NCI-H1694 (cell line): ENCODE measurements around the gene CALCR.

Experiments used
- DNase-seq: peaks from one replicate; lab custom pipeline; 2025; lab: John Stamatoyannopoulos, UW

Gene CALCR

DNA sequence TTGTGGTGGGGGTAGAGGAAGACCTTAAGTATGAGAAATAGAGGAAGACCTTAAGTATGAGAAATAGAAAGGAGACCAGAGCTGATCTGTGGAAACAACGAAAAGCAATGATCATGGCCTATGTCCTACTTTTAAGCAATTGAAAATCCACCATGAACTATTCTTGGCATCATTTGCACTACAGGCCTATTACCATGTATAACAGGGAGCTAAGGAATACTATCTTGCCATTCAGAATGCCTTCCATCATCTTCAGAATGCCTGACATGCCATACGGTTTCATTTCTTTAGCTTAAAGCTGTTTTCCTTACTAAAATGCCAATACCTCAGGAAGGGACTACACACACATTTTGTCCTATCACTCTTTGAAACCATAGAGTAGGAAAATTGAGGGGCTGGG is 127.0 kb downstream of the CALCR start:
- no peak for DNase-seq

DNA sequence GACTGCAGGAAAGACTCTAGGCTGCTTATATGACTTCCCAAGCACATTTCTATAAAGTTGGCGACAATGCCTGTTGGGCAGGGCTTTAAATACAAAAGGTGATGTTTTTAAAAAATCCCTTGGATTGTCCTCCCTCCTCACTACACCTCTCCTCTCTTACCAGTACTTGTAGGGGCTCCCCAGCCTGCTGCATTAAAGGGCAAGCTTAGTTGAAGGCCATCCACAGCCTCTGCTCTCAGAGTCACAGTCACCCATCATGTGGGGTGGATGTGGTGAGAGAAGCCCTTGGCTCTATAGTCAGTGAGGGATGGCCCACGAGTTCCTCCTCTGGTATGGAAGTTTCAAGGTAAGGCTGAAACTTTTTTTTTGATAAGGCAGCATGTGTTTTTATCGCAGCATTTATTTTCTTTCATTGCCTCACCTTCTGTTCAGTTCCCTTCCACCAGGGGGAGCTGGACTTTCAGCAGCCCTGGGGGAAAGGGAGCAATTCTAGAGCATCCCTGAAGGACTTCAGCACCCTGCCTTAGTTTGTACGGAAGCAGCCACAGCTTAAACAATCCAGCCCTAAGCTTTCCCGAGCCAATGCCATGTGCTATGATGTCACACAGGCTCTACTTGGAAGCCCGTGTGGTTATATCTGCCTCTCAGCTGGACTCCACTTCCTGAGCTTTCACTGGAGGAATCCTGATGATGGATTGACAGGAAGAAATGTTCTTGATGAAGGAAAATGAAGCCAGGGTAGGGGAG is 131.9 kb downstream of the CALCR start:
- no peak for DNase-seq

DNA sequence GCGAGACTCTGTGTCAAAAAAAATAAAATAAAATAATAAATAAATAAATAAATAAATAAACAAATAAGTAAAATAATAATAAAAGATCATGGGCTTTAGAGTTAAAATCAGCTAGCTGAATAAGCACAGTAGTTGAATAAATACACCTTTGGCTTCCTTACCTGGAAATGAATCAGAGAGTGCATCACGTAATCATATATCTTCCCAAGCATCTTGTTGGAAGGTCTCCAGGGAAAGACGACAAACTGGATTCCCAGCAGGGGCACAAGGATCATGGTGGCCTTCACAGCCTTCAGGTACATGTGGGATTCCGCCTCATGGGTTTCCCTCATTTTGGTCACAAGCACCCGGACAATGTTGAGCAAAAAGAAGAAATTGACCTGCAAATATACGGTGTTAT is 138.7 kb downstream of the CALCR start:
- no peak for DNase-seq

DNA sequence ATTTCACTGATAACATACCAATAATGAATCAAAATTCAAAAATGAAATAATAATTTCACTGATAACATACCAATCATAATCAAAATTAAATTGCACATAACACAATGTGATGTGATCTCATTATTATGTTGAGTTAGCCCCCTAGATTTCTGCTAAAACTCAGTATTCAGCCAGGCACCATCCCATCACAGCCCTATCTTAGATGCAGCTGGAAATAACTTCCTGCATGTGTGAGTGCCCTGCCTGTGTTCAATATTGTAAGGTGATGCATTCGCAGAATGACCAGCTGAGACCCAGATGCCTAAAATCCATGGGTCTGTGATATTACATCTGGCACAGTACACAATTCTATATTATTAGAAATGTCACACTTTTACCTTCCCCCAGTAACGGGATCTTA is 142.4 kb downstream of the CALCR start:
- no peak for DNase-seq

DNA sequence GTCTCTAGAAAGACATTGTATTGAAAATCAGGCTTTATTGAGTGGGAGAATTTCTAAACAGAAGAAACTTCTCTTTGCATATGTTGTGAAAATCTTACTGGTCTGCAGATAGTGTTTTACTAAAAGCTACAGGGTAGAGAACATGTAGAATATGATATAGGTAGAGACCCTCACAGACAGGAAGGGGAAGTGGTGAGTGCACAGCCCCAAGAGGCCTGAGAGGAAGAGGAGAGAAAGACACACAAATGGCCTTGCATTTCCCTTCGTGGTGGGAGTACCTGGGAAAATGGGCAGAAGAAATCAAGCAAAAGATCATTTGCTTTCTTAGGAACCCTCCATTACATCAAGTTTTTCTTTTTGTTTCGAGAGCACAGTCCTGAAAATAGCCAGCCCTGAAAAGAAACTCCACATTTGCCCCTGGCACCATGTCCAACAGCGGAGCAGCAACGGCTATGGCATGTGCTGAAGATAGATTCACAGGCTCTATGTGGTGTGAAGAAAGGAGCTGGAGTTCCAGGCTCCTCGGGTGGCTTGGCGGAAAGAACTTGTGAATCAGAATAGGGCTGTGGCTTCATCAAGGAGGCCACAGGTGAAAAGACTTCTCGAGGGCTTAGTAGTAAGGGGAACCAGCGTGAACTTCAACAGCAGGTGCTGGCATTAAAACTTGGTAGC is 143.5 kb downstream of the CALCR start:
- DNase-seq = no peak

DNA sequence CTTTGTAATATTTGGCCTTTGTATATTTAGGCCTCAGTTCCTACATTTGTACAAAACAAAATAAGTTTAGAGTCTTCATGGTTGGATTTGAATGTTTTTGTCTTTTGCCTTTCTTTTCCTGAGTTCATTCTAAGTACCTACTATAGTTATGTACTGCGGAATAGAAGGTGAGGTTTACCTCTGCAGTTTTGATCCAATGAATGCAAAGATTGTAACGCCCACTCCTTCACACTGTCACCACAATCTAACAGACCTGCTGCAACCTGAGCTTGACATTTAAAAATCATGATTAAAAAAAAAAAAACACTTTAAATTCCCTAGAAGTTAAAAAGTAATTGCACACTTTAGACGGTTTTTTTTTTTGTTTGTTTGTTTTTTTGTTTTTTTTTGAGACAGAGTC is 145.0 kb downstream of the CALCR start:
- DNase-seq = no peak

DNA sequence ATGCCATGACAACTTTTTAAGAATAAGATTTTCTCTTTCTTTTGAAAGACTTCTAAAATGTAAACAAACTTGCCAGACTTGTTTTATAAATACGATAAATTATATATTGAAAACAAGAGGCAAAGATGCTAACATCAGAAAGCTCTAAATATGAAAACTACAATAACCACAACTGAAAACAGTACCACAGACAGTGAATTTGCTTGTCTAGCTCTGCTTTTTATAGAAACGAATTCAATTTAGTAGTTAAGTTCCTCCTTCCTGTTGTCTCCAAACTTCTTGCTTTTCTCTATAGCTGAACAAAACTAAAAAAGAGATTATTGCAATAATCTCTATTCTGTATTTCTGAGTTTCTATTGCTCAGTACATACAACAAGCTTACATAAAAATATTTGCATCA is 147.4 kb downstream of the CALCR start:
- no peak for DNase-seq

DNA sequence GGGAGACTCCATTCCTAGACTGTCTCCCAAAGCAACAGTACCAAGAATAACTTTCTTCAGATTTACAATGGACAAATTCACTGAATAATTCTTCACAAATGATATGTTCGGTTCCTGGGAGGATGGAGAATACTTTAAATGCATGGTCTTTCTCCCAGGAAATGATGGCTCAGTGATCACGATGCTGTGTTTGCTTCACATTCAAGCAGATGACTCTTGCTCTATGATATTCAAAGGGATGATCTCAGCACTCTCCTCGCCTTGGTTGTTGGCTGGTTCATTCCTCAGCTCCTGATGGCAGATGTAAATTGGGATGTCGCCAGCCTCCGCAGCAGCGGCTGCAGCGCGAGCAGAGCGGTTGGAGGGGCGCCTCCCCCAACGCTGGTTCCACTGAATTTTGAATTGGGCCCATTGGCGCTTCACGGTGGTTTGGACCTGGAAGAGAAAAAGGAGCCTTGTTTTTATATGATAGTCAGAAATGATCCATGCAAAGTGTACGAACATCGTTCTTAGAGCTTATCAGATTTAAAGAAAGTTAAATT is 148.3 kb downstream of the CALCR start:
- DNase-seq = no peak

DNA sequence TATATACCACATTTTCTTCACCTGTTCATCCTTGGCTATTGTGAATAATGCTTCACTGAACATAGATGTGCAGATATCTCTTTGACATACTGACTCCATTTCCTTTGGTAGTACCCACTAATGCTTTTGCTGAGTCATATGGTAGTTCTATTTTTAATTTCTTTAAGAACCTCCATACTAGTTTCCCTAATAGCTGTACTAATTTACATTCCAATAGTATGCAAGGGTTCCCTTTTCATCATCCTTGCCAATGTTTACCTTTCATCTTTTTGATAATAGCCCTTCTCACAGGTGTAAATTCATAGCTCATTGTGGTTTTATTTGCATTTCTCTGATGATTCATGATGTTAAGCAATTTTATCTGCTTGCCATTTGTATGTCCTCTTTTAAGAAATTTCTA is 159.9 kb downstream of the CALCR start:
- no peak for DNase-seq

DNA sequence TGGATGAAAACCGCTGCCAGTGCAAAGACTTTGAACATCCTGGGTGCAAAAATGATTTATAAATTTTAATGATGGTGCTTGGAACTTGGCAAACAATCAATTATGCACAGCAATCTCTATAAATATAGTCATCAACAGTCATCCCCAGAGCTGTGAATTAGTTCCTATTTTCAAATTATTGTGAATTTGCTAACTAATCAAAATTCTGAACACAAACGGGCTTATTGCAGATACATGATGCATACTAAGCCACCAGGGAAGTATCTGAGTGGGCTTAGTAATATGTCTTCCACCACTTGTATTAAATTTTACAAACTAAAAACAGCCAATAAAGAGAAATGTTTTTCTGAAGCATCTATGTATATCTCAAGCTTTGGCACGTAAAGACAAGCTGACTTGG is 165.2 kb downstream of the CALCR start:
- no peak for DNase-seq

DNA sequence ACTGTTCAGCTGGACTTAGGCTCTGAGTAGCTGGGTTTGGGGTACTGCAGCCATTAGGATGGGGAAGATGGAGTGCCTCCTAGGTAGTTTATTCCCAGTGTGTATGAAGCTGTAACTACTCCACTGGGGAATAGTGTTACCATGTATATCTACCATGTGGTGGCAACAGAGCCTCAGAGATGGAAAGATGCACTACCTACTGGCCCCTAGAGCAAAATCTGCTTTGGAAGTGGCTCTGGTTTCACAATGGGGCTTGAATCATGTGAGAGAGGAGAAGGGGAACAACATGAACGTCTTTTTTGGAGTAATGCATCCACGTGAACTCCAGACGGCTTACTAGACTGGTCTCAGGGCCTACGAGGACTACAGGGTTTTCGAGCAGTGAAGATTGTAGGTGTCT is 167.3 kb downstream of the CALCR start:
- no peak for DNase-seq

DNA sequence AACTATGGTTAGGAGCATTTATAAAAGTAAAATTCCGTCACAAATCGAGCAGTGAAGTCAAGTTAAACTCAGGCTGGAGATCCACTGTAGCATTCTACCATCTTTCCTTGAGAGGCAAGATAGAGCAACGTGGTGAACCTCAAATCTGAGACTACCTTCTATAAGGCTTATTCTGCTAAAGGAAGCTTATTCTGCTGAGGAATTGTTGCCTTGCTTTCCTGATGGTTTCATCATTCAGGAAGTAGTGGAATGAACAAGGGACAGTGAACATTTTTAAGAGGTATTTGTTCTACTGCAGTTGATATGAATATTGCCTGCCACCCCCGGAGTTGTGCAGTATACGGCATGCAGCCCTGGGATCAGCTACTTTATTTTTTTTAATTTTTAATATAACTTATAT is 171.6 kb downstream of the CALCR start:
- DNase-seq = no peak

DNA sequence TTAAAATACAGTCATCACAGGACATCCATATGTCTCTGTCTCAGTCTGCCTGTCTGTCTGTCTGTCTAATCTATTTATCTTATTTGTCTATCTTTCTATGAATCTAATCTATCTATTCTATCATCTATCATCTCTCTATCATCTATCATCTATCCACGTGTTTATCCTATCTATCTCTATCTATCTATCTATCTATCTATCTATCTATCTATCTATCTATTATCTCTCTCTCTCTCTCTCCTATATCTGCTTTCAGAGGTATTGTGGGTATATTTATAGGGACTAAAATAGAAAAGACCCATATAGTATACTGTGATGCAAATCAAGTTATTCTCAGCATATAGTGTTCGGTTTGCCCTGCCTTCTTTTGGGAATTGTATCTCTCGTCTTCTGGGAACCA is 174.9 kb downstream of the CALCR start:
- DNase-seq = no peak

DNA sequence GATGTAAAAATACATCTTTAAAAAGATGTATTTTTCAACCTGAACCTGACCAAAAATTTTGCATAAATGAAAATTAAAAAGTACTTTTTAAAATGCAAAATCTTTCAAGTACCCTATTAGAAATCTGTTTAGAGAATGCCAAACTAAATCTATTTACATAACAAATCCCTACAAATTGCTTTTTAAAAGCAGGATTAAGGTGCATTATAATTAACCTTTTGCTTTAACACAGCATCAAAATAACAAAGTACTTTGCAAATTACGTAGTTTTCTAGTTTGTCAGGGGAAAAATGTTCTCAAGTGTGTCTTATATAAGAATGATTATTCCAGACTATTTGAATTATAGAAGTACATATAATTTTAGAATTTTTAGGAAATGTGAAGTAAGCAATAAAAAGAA is 181.5 kb downstream of the CALCR start:
- DNase-seq = no peak

DNA sequence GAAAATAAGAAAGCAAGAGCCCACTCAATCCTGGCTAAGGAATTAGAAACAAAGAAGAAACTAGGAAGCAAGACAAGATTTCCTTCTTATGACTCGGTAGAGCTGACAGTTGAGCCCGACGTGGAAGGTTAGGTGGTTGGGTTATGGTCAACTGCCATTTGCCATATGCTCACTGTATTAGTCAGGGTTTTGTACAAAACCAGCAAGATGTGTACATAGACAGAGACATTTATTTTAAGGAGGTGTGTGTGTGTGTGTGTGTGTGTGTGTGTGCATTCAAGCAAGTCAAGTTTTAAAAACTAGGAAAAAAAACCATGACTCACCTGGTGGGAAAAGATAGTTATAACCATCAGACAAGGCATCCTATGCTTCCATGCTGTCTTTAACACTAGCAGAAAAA is 183.9 kb downstream of the CALCR start:
- DNase-seq = no peak

DNA sequence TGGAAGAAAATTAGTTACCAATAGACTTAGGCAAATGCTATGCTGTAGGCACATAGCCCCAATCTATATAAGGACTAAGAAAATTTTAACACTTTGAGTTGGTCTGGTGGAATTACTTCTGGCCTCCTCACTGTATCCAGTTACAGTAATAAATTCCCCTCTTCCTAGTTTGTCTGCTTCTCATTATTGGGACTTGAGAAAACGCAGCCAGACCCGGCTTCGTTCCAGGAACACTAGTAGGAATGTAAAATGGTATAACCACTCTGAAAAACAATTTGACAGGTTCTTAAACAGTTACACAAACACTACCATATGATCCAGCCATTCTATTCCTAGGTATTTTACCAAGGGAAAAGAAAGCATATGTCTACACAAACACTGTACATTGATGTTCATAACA is 192.2 kb downstream of the CALCR start:
- no peak for DNase-seq

DNA sequence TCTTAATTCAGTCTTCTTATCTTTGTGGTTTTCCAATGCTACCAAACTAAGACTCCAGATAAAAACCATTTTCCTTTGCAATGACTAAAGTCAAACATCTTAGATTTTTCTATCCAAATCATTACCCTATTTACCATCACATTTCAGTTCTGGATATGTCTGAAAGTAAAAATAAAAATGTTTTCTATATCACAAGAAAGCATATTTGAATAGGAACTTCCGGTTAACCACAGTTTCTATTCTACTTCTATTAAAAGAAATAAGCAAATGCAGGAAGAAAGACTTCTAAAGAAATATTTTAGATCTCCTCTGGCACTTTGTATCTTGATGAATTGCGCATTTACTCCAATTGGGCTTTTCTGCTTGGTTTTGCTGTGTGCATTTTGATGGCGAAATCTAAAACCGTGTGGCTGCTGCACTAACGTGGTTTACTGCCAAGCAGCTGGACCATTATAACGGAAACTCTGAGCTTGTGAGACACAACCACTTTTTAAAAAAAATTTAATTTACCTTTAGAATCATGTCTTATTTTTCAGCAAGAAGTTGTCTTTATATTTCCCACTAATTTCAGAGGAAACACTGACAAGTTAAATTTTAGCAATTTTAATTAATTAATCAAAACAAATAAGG is 196.3 kb downstream of the CALCR start:
- no peak for DNase-seq

DNA sequence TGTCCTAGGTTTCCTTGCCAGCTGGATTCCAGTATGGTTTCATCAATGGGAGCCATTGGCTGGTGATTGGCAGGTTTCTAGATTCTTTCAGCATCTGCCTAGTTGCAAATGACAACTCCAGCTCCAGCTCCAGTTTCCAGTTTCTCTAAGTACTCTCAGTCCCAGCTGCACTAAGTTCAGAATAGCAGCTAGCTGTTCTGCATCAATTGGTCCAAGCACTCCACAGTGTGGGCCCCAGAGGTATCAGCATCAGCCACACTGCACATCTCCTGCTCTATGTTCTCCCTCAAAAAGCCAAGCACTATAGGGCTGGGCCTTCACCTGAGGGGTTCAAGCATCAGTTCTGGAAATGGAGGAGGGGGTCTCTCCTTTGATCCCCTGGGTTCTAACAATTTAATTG is 198.9 kb downstream of the CALCR start:
- no peak for DNase-seq
